ENCODE data around the gene TDRD7.

Gene TDRD7

GRCh38 chr9:97406620-97407177, 5.2 kb upstream of the TDRD7 start:
- no peak overlapping the region for H3K9ac ChIP-seq (ENCODE audit: low read depth, low read length)
- no peak overlapping the region for H3K4me3 ChIP-seq (ENCODE audit: low read depth, low read length)
- H3K27ac ChIP-seq (ENCODE audit: low read depth, low read length), result peak overlapping the region; percentile 70

GRCh38 chr9:97408562-97408961, 3.3 kb upstream of the TDRD7 start:
- Histone ChIP-seq H3K9me3 (ENCODE audit: control insufficient read depth, insufficient read depth, low read length) (no peaks in the 10 kb centered on the region), H3K27ac (ENCODE audit: low read depth, low read length) (no peak overlapping the region)

More at GRCh38 chr9:97406620-97407177, 5.2 kb upstream of the TDRD7 start:
- H3K9me3 ChIP-seq (ENCODE audit: control insufficient read depth, insufficient read depth, low read length), result no peaks in the 10 kb centered on the region
- H3K4me1 ChIP-seq (ENCODE audit: control insufficient read depth, insufficient read depth, low read length), result peaks cover 10% of the 10 kb centered on the region
- H3K27me3 ChIP-seq (ENCODE audit: control insufficient read depth, insufficient read depth, low read length), result no peaks in the 10 kb centered on the region; the same call in 1 of the 2 replicates
- H3K36me3 ChIP-seq (ENCODE audit: control insufficient read depth, insufficient read depth, low read length), result no peaks in the 10 kb centered on the region

DNA sequence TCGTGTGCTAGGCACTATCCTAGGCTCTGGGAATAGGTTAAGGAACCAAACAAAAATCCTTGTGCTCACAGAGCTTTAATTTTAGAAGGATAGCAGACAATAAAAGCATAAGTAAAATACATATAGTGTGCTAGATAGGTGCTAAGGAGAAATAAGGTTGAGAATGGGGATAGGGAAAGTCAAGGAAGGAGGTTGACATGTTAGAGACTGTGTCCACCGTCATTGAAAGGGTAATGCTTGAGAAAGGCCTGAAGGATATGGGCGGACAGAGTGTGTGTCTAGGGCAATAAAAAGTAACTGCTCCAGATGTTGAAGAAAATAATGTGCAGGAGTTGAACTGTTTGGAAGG, 482 bp upstream of the TDRD7 start:
- no peak overlapping the region for H3K27ac ChIP-seq (ENCODE audit: low read depth, low read length)

More at GRCh38 chr9:97408562-97408961, 3.3 kb upstream of the TDRD7 start:
- peaks cover 14% of the 10 kb centered on the region for H3K4me1 ChIP-seq (ENCODE audit: control insufficient read depth, insufficient read depth, low read length)
- peaks cover 16% of the 10 kb centered on the region for H3K27me3 ChIP-seq (ENCODE audit: control insufficient read depth, insufficient read depth, low read length)
- H3K36me3 ChIP-seq (ENCODE audit: control insufficient read depth, insufficient read depth, low read length), result no peaks in the 10 kb centered on the region
- no peak overlapping the region for H3K4me3 ChIP-seq (ENCODE audit: low read depth, low read length)
- H3K9ac ChIP-seq (ENCODE audit: low read depth, low read length), result no peak overlapping the region

GRCh38 chr9:97412626-97413385, 910 bp downstream of the TDRD7 start:
- peak overlapping the region; percentile 70 for H3K4me3 ChIP-seq (ENCODE audit: low read depth, low read length)
- H3K27ac ChIP-seq (ENCODE audit: low read depth, low read length), result no peak overlapping the region
- H3K36me3 ChIP-seq (ENCODE audit: control insufficient read depth, insufficient read depth, low read length), result no peaks in the 10 kb centered on the region
- H3K4me1 ChIP-seq (ENCODE audit: control insufficient read depth, insufficient read depth, low read length), result 0 out of 2 replicates have a peak, but pooled peaks cover 4% of the 10 kb centered on the region
- peaks cover 26% of the 10 kb centered on the region for H3K27me3 ChIP-seq (ENCODE audit: control insufficient read depth, insufficient read depth, low read length)
- no peaks in the 10 kb centered on the region for H3K9me3 ChIP-seq (ENCODE audit: control insufficient read depth, insufficient read depth, low read length)
- H3K9ac ChIP-seq (ENCODE audit: low read depth, low read length), result 0 out of 2 replicates have a peak overlapping the region, but pooled peaks have one; percentile 12

More for the DNA sequence above, 482 bp upstream of the TDRD7 start:
- no peaks in the 10 kb centered on the region for H3K9me3 ChIP-seq (ENCODE audit: control insufficient read depth, insufficient read depth, low read length)
- peak overlapping the region; percentile 70 for H3K4me3 ChIP-seq (ENCODE audit: low read depth, low read length)
- H3K4me1 ChIP-seq (ENCODE audit: control insufficient read depth, insufficient read depth, low read length), result peaks cover 11% of the 10 kb centered on the region
- no peak overlapping the region for H3K9ac ChIP-seq (ENCODE audit: low read depth, low read length)
- H3K36me3 ChIP-seq (ENCODE audit: control insufficient read depth, insufficient read depth, low read length), result no peaks in the 10 kb centered on the region
- peaks cover 26% of the 10 kb centered on the region for H3K27me3 ChIP-seq (ENCODE audit: control insufficient read depth, insufficient read depth, low read length)

DNA sequence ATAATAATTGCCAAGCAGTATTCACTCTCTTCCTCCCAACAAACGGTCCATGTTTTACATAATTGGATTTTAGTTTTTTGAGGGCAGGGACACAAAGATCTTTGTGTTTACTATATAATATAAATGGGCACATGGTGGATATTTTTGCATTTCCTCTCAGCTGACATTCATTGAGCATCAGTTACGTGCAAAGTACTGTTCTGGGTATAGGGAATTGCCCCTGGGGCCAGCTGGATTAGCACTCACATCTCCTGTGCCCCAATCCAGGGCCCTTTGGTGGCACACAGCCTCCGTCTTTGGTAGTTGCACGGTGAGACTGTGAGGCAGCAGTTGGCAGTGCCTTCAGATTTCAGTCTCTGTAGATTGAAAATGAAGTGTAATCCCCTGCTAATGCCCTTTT, 1.6 kb downstream of the TDRD7 start:
- H3K9ac ChIP-seq (ENCODE audit: low read depth, low read length), result no peak overlapping the region
- H3K9me3 ChIP-seq (ENCODE audit: control insufficient read depth, insufficient read depth, low read length), result no peaks in the 10 kb centered on the region
- peaks cover 26% of the 10 kb centered on the region for H3K27me3 ChIP-seq (ENCODE audit: control insufficient read depth, insufficient read depth, low read length)
- 0 out of 2 replicates have a peak, but pooled peaks cover 4% of the 10 kb centered on the region for H3K4me1 ChIP-seq (ENCODE audit: control insufficient read depth, insufficient read depth, low read length)
- H3K27ac ChIP-seq (ENCODE audit: low read depth, low read length), result no peak overlapping the region
- no peaks in the 10 kb centered on the region for H3K36me3 ChIP-seq (ENCODE audit: control insufficient read depth, insufficient read depth, low read length)
- H3K4me3 ChIP-seq (ENCODE audit: low read depth, low read length), result no peak overlapping the region

- H3K4me3 ChIP-seq (ENCODE audit: low read depth, low read length), result no peak overlapping the region
- peaks cover 26% of the 10 kb centered on the region for H3K27me3 ChIP-seq (ENCODE audit: control insufficient read depth, insufficient read depth, low read length)
- no peaks in the 10 kb centered on the region for H3K36me3 ChIP-seq (ENCODE audit: control insufficient read depth, insufficient read depth, low read length)
- no peak overlapping the region for H3K27ac ChIP-seq (ENCODE audit: low read depth, low read length)
- H3K9me3 ChIP-seq (ENCODE audit: control insufficient read depth, insufficient read depth, low read length), result no peaks in the 10 kb centered on the region
- H3K9ac ChIP-seq (ENCODE audit: low read depth, low read length), result no peak overlapping the region
- H3K4me1 ChIP-seq (ENCODE audit: control insufficient read depth, insufficient read depth, low read length), result peaks cover 9% of the 10 kb centered on the region; the same call in 1 of the 2 replicates
Observed at GRCh38 chr9:97415146-97415545, 3.2 kb downstream of the TDRD7 start.

DNA sequence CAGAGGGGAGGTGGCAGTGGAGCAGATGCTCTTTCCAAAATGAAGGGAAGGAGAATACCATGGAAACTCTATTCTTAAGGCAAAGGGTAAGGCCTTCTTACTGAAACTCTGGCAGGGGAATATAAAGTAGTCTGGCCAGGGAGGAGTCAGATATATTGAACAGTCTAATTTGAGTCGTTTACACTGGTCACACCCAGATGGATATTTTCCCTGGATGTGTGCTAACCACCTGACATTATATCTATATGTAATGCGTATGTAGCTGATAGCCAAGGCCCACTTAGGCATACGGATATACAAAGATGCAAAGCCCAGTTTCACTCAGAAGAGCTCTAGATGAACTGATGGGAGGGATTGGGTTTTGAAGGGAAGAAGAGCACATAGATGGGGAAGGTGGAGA, 7.0 kb downstream of the TDRD7 start:
- peaks cover 7% of the 10 kb centered on the region for H3K27me3 ChIP-seq (ENCODE audit: control insufficient read depth, insufficient read depth, low read length)
- no peak overlapping the region for H3K4me3 ChIP-seq (ENCODE audit: low read depth, low read length)
- no peaks in the 10 kb centered on the region for H3K9me3 ChIP-seq (ENCODE audit: control insufficient read depth, insufficient read depth, low read length)
- H3K4me1 ChIP-seq (ENCODE audit: control insufficient read depth, insufficient read depth, low read length), result peaks cover 5% of the 10 kb centered on the region; the same call in 1 of the 2 replicates
- no peak overlapping the region for H3K9ac ChIP-seq (ENCODE audit: low read depth, low read length)
- H3K36me3 ChIP-seq (ENCODE audit: control insufficient read depth, insufficient read depth, low read length), result no peaks in the 10 kb centered on the region
- no peak overlapping the region for H3K27ac ChIP-seq (ENCODE audit: low read depth, low read length)

- no peak overlapping the region for H3K9ac ChIP-seq (ENCODE audit: low read depth, low read length)
- peak overlapping the region; percentile 49 for H3K27ac ChIP-seq (ENCODE audit: low read depth, low read length)
- H3K4me3 ChIP-seq (ENCODE audit: low read depth, low read length), result no peak overlapping the region
- no peaks in the 10 kb centered on the region for H3K9me3 ChIP-seq (ENCODE audit: control insufficient read depth, insufficient read depth, low read length)
- H3K27me3 ChIP-seq (ENCODE audit: control insufficient read depth, insufficient read depth, low read length), result peaks cover 2% of the 10 kb centered on the region; the same call in 1 of the 2 replicates
- peaks cover 5% of the 10 kb centered on the region; the same call in 1 of the 2 replicates for H3K4me1 ChIP-seq (ENCODE audit: control insufficient read depth, insufficient read depth, low read length)
- H3K36me3 ChIP-seq (ENCODE audit: control insufficient read depth, insufficient read depth, low read length), result no peaks in the 10 kb centered on the region
Observed at GRCh38 chr9:97419309-97419867, 7.5 kb downstream of the TDRD7 start.

DNA sequence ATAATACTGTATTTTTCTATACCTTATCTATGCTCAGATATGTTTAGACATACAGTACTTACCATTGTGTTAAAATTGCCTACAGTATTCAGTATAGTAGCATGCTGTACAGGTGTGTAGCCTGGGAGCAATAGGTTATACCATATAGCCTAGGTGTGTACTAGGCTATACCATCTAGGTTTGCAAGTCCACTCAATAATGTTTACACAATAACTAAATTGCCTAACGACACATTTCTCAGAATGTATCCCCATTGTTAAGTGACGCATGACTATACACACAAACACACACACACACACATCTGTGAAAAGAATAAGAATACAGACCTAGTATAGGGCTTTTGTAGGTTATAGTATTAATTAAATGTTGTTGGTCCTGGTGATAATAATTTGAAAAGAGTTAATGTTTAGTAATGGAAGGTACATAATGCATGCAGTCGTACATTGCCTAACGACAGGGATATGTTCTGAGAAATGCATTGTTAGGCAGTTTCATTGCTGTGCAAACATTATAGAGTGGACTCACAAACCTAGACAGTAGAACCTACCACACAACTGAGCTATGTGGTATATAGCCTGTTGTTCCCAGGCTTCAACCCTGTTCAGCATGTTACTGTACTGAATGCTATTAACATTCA, 13.6 kb downstream of the TDRD7 start:
- H3K4me3 ChIP-seq (ENCODE audit: low read depth, low read length), result no peak overlapping the region
- no peak overlapping the region for H3K9ac ChIP-seq (ENCODE audit: low read depth, low read length)
- no peaks in the 10 kb centered on the region for H3K36me3 ChIP-seq (ENCODE audit: control insufficient read depth, insufficient read depth, low read length)
- H3K4me1 ChIP-seq (ENCODE audit: control insufficient read depth, insufficient read depth, low read length), result no peaks in the 10 kb centered on the region
- no peaks in the 10 kb centered on the region for H3K9me3 ChIP-seq (ENCODE audit: control insufficient read depth, insufficient read depth, low read length)
- no peak overlapping the region for H3K27ac ChIP-seq (ENCODE audit: low read depth, low read length)
- H3K27me3 ChIP-seq (ENCODE audit: control insufficient read depth, insufficient read depth, low read length), result no peaks in the 10 kb centered on the region

DNA sequence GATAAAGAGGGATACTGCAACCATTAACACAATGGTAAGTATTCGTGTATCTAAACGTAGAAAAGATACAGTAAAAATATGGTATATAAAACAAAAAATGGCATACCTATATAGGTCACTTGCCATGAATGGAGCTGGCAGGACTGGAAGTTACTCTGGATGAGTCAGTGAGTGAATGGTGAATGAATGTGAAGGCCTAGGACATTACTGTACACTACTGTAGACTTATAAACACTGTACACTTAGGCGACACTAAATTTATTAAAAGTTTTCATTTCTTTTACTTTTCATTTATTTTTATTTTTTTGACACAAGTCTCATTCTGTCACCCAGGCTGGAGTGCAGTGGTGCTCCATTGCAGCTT, 14.1 kb downstream of the TDRD7 start:
- H3K27ac ChIP-seq (ENCODE audit: low read depth, low read length), result no peak overlapping the region

DNA sequence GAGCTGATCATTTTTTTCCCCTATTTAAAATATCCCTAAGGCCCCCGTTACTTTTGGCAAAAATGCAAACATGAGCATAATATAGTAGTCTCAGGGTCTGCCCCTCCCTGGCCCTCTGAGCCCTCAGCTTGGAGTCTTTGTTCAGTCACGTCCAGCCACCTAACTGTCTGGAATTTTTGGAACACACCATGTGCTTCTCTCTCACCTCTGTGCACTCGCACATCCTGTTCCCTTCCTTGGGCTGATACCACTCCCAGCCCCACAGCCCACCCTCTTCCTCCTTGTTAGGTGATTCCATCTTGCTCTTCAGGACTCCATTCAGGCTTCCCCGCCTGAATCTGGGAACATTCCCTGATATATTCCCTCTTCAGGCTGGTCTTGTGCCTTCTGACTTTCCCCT, 16.0 kb downstream of the TDRD7 start:
- no peaks in the 10 kb centered on the region for H3K9me3 ChIP-seq (ENCODE audit: control insufficient read depth, insufficient read depth, low read length)
- peaks cover 5% of the 10 kb centered on the region; the same call in 1 of the 2 replicates for H3K4me1 ChIP-seq (ENCODE audit: control insufficient read depth, insufficient read depth, low read length)
- no peaks in the 10 kb centered on the region for H3K27me3 ChIP-seq (ENCODE audit: control insufficient read depth, insufficient read depth, low read length)
- no peaks in the 10 kb centered on the region for H3K36me3 ChIP-seq (ENCODE audit: control insufficient read depth, insufficient read depth, low read length)
- no peak overlapping the region for H3K4me3 ChIP-seq (ENCODE audit: low read depth, low read length)
- no peak overlapping the region for H3K27ac ChIP-seq (ENCODE audit: low read depth, low read length)
- no peak overlapping the region for H3K9ac ChIP-seq (ENCODE audit: low read depth, low read length)

More for the DNA sequence above, 14.1 kb downstream of the TDRD7 start:
- no peak overlapping the region for H3K9ac ChIP-seq (ENCODE audit: low read depth, low read length)
- no peaks in the 10 kb centered on the region for H3K4me1 ChIP-seq (ENCODE audit: control insufficient read depth, insufficient read depth, low read length)
- no peak overlapping the region for H3K4me3 ChIP-seq (ENCODE audit: low read depth, low read length)
- H3K9me3 ChIP-seq (ENCODE audit: control insufficient read depth, insufficient read depth, low read length), result no peaks in the 10 kb centered on the region
- no peaks in the 10 kb centered on the region for H3K36me3 ChIP-seq (ENCODE audit: control insufficient read depth, insufficient read depth, low read length)
- no peaks in the 10 kb centered on the region for H3K27me3 ChIP-seq (ENCODE audit: control insufficient read depth, insufficient read depth, low read length)
